ENCODE measurements around the gene CHAD. TPM values are rescaled to one million over a fixed set of nuclear protein-coding genes. Genes with fewer than 3 reads are reported as not detected.
A peak's percentile ranks its signal among the peaks of the same experiment; 100 is the strongest.

CHAD gene
- total RNA-seq, 1 donor from 2014 or later = not detected

- Mint-ChIP-seq H3K9me3 (ENCODE audit: unreplicated experiment) (no peaks in the 10 kb centered on the region), H3K27ac (ENCODE audit: unreplicated experiment) (no peak overlapping the region), H3K4me1 (ENCODE audit: low read depth, unreplicated experiment) (no peaks in the 10 kb centered on the region), H3K27me3 (ENCODE audit: unreplicated experiment) (peaks cover 1% of the 10 kb centered on the region), H3K4me3 (ENCODE audit: unreplicated experiment) (no peak overlapping the region), H3K36me3 (ENCODE audit: unreplicated experiment) (no peaks in the 10 kb centered on the region)
- TF ChIP-seq, protein P1, sequence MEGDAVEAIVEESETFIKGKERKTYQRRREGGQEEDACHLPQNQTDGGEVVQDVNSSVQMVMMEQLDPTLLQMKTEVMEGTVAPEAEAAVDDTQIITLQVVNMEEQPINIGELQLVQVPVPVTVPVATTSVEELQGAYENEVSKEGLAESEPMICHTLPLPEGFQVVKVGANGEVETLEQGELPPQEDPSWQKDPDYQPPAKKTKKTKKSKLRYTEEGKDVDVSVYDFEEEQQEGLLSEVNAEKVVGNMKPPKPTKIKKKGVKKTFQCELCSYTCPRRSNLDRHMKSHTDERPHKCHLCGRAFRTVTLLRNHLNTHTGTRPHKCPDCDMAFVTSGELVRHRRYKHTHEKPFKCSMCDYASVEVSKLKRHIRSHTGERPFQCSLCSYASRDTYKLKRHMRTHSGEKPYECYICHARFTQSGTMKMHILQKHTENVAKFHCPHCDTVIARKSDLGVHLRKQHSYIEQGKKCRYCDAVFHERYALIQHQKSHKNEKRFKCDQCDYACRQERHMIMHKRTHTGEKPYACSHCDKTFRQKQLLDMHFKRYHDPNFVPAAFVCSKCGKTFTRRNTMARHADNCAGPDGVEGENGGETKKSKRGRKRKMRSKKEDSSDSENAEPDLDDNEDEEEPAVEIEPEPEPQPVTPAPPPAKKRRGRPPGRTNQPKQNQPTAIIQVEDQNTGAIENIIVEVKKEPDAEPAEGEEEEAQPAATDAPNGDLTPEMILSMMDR (IDR thresholded peaks at IDR 0.05; ENCODE audit: partially characterized antibody, unreplicated experiment) = no peak
- no peak for DNase-seq
Observed at GRCh38 chr17:50487213-50488096, 18.8 kb upstream of the CHAD start.

GRCh38 chr17:50484386-50485155 is 15.9 kb upstream of the CHAD start:
- no peak overlapping the region for H3K27ac Mint-ChIP-seq (ENCODE audit: unreplicated experiment)
- TF ChIP-seq, protein P1 (IDR thresholded peaks at IDR 0.05; ENCODE audit: partially characterized antibody, unreplicated experiment) = no peak
- H3K27me3 Mint-ChIP-seq (ENCODE audit: unreplicated experiment) = peaks cover 3% of the 10 kb centered on the region
- no peak overlapping the region for H3K4me3 Mint-ChIP-seq (ENCODE audit: unreplicated experiment)
- H3K36me3 Mint-ChIP-seq (ENCODE audit: unreplicated experiment) = no peaks in the 10 kb centered on the region
- H3K4me1 Mint-ChIP-seq (ENCODE audit: low read depth, unreplicated experiment) = peaks cover 2% of the 10 kb centered on the region
- DNase-seq = no peak
- peaks cover under 1% of the 10 kb centered on the region for H3K9me3 Mint-ChIP-seq (ENCODE audit: unreplicated experiment)

DNA sequence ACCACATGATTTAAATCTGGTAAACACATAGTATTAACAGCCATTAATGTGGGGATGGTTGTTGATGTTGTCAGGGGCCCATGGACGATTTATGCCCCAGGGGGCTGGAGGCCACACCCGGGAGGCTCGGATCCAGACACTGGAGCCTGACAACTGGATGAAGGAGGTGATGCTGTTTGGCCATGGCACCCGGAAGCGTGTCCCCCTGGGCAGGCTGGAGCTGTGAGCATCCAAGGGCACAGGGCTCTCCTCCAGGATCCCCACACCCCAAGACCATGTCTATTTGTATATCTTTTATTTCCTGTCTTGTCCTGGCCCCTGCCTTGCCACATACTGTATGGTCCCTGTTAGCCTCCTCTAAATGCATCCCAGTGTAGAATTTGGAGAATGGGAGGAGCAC is 14.6 kb upstream of the CHAD start:
- Mint-ChIP-seq H3K9me3 (ENCODE audit: unreplicated experiment) (peaks cover 3% of the 10 kb centered on the region), H3K4me3 (ENCODE audit: unreplicated experiment) (no peak overlapping the region), H3K27me3 (ENCODE audit: unreplicated experiment) (peaks cover 2% of the 10 kb centered on the region), H3K27ac (ENCODE audit: unreplicated experiment) (no peak overlapping the region), H3K36me3 (ENCODE audit: unreplicated experiment) (no peaks in the 10 kb centered on the region), H3K4me1 (ENCODE audit: low read depth, unreplicated experiment) (peaks cover 5% of the 10 kb centered on the region)
- TF ChIP-seq, protein P1 (IDR thresholded peaks at IDR 0.05; ENCODE audit: partially characterized antibody, unreplicated experiment) = no peak
- DNase-seq = no peak

DNA sequence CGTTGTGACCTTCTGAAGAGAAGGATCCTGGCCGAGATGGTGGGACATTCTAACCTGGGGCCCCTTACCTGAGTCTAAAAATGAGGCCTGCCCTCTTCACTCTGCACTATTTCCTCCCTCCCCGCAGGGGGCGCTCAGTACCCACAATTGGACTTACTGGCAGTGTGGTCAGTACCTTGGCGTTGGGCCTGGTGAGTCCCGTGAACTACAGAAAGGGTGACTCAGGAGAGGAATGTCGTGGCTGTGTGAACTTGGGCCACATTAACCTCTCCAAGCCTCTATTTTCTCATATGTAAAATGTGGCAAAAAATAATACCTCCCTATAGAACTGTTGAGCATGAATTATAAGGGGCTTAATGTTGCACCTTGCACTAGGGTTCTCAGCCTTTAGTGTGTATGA is 13.8 kb upstream of the CHAD start:
- peaks cover 3% of the 10 kb centered on the region for H3K9me3 Mint-ChIP-seq (ENCODE audit: unreplicated experiment)

More for the DNA sequence above, 13.8 kb upstream of the CHAD start:
- H3K4me3 Mint-ChIP-seq (ENCODE audit: unreplicated experiment) = no peak overlapping the region
- TF ChIP-seq, protein P1 (IDR thresholded peaks at IDR 0.05; ENCODE audit: partially characterized antibody, unreplicated experiment) = peak; percentile 83
- H3K4me1 Mint-ChIP-seq (ENCODE audit: low read depth, unreplicated experiment) = peaks cover 8% of the 10 kb centered on the region
- peaks cover 6% of the 10 kb centered on the region for H3K27me3 Mint-ChIP-seq (ENCODE audit: unreplicated experiment)
- H3K27ac Mint-ChIP-seq (ENCODE audit: unreplicated experiment) = no peak overlapping the region
- DNase-seq = peak; percentile 86
- no peaks in the 10 kb centered on the region for H3K36me3 Mint-ChIP-seq (ENCODE audit: unreplicated experiment)

All from glutamatergic neuron (in vitro differentiated cells).